HL-60 (cell line): ENCODE measurements around the gene TCAIM.

Experiments
- GABPA ChIP-seq: IDR thresholded peaks from 2 replicates; pipeline ENCODE4 v1.6.1; 2012; ENCODE audit warnings: low read depth
- POLR2AphosphoS5 ChIP-seq: IDR thresholded peaks from 2 replicates; pipeline ENCODE4 v1.6.1; 2012; ENCODE audit warnings: low read depth
- SPI1 ChIP-seq: IDR thresholded peaks from 2 replicates; pipeline ENCODE4 v1.6.1; 2012; ENCODE audit warnings: low read depth, mild to moderate bottlenecking, borderline replicate concordance
- TF ChIP-seq, protein P1 (sequence below): IDR thresholded peaks from one replicate; pipeline ENCODE4 v1.5.1; 2011; ENCODE audit warnings: low read length, control low read depth, inconsistent platforms; ENCODE audit not compliant: insufficient read depth
- TF ChIP-seq, protein P2 (sequence below): IDR thresholded peaks from 2 replicates; pipeline ENCODE4 v1.6.1; 2012; ENCODE audit warnings: low read depth; ENCODE audit not compliant: insufficient replicate concordance

DNA sequence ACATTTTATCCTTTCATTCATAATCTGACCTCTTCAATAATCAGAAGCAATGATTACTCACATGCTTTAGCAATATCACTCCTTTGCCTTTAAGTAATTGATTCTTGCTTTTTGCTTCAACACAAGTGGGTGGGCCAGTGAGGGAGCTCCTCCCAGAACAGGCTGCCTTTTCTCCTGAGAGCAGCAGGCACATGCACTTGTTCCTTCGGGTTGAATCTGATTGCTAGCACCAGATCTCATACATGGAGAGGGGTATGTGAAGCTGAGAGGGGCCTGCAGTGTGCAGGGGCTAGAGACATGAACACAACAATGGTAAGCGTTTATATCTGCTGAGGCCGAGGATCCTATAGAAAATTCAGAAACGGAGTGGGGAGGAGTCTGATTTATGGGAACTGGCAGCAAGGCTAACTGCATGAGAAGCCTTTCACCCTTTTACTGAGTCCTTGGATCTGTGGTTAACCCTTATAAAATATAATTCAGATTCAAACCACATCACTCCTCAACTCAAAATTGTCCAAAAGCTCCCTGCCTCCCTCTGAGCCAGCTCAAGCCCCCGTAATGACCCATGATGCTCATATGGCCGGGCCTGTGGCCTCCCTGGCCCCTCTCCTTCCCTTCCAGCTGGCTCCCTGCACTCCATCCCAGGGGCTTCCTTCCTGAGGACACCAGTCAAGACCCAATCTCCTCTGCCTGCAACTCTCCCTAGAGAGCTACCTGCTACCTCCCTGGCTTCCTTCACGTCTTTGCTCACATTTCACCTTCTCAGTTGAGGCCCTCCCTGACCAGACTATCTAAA lies 106.5 kb downstream of the TCAIM start:
- TF ChIP-seq, protein P1, sequence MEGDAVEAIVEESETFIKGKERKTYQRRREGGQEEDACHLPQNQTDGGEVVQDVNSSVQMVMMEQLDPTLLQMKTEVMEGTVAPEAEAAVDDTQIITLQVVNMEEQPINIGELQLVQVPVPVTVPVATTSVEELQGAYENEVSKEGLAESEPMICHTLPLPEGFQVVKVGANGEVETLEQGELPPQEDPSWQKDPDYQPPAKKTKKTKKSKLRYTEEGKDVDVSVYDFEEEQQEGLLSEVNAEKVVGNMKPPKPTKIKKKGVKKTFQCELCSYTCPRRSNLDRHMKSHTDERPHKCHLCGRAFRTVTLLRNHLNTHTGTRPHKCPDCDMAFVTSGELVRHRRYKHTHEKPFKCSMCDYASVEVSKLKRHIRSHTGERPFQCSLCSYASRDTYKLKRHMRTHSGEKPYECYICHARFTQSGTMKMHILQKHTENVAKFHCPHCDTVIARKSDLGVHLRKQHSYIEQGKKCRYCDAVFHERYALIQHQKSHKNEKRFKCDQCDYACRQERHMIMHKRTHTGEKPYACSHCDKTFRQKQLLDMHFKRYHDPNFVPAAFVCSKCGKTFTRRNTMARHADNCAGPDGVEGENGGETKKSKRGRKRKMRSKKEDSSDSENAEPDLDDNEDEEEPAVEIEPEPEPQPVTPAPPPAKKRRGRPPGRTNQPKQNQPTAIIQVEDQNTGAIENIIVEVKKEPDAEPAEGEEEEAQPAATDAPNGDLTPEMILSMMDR: no peak
- TF ChIP-seq GABPA: no peak
- TF ChIP-seq, protein P2, sequence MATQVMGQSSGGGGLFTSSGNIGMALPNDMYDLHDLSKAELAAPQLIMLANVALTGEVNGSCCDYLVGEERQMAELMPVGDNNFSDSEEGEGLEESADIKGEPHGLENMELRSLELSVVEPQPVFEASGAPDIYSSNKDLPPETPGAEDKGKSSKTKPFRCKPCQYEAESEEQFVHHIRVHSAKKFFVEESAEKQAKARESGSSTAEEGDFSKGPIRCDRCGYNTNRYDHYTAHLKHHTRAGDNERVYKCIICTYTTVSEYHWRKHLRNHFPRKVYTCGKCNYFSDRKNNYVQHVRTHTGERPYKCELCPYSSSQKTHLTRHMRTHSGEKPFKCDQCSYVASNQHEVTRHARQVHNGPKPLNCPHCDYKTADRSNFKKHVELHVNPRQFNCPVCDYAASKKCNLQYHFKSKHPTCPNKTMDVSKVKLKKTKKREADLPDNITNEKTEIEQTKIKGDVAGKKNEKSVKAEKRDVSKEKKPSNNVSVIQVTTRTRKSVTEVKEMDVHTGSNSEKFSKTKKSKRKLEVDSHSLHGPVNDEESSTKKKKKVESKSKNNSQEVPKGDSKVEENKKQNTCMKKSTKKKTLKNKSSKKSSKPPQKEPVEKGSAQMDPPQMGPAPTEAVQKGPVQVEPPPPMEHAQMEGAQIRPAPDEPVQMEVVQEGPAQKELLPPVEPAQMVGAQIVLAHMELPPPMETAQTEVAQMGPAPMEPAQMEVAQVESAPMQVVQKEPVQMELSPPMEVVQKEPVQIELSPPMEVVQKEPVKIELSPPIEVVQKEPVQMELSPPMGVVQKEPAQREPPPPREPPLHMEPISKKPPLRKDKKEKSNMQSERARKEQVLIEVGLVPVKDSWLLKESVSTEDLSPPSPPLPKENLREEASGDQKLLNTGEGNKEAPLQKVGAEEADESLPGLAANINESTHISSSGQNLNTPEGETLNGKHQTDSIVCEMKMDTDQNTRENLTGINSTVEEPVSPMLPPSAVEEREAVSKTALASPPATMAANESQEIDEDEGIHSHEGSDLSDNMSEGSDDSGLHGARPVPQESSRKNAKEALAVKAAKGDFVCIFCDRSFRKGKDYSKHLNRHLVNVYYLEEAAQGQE: no peak
- no peak for TF ChIP-seq SPI1
- no peak for TF ChIP-seq POLR2AphosphoS5
